ENCODE data around the gene MAML2.

- no peak for TF ChIP-seq GATA2 (IDR thresholded peaks at IDR 0.05; ENCODE audit: low read depth, low read length)
- TF ChIP-seq GATA3 (IDR thresholded peaks at IDR 0.05; ENCODE audit: low read depth, low read length): no peak
Measured at GRCh38 chr11:96035740-96036078, 307.3 kb downstream of the MAML2 start.
